Stimulated activated CD8-positive, alpha-beta memory T cell treated with anti-CD3 and anti-CD28 coated beads, Interleukin-12 subunit alpha, Interleukin-12 subunit beta, amount 100 ng/mL, for 4 hours (primary cell): ENCODE data around the gene SRM.
"Not testable (repeated sequence)": the region's sequence is repeated elsewhere in the genome, so short reads cannot be mapped to it uniquely, and the experiment has no call there.

Experiments used
- DNase-seq: peaks from one replicate; pipeline ENCODE4 v3.0.0-alpha.2; 2020; ENCODE audit warnings: low read depth

SRM gene

GRCh38 chr1:11019358-11019757 lies 40.5 kb downstream of the SRM start:
- not testable (repeated sequence) for DNase-seq

DNA sequence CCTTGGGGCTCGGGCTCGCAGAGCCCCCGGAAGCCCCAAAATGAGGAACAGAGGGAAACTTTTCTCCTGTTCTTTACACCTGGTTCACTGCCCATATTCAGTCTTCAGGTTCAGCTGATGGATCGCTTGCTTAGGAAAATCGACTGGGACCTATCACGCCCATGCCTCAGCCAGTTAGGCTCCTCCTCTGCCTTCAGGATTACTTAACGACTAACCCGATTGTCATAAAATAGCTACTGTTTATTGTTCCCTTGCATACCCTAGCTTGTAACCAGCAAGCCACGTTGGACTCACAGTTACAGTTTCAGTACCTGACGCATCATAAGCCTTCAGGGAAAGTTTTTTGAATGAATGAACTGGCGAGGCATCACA lies 46.7 kb downstream of the SRM start:
- no peak for DNase-seq

- DNase-seq: peak; percentile 84
Measured at GRCh38 chr1:11012260-11013159, 47.3 kb downstream of the SRM start, which contains the start of gene TARDBP. Gene TARDBP, plus strand, starts transcription at chr1:11012654. Its CDS starts 1,074 bp downstream, at chr1:11013728.
